HTR-8/SVneo (cell line): ENCODE results near the gene NPC2.
A peak's percentile ranks its signal among the peaks of the same experiment; 100 is the strongest.
"Not testable (repeated sequence)": the region's sequence is repeated elsewhere in the genome, so short reads cannot be mapped to it uniquely, and the experiment has no call there.

ENCODE experiments used
- DNase-seq: peaks from one replicate; pipeline ENCODE4 v3.0.0; 2011; ENCODE audit warnings: low spot score, mixed read lengths; ENCODE audit not compliant: insufficient read length
- FAIRE-seq: peaks from 2 replicates; lab custom pipeline; 2011; peaks lifted over from hg19 to GRCh38; lab: Jason Lieb, UNC

Gene NPC2

GRCh38 chr14:74492776-74493342, at the start of gene NPC2:
NPC2 (minus strand) TSS chr14:74493305; CDS start chr14:74493274, 31 bp downstream.
- DNase-seq, result no peak
- FAIRE-seq, result no peak

GRCh38 chr14:74542056-74542685, 49.1 kb upstream of the NPC2 start:
- FAIRE-seq (peak; percentile 74), DNase-seq (no peak)

- DNase-seq (no peak), FAIRE-seq (peak; percentile 86)
Observed at GRCh38 chr14:74541225-74541624, 48.1 kb upstream of the NPC2 start.

- FAIRE-seq, result peak; percentile 68
- DNase-seq, result no peak
Observed at GRCh38 chr14:74539503-74539902, 46.4 kb upstream of the NPC2 start.

GRCh38 chr14:74538411-74539391, 45.6 kb upstream of the NPC2 start:
- peak; percentile 81 for FAIRE-seq
- DNase-seq, result no peak

- DNase-seq, FAIRE-seq: not testable (repeated sequence)
Observed at GRCh38 chr14:74536336-74536735, 43.2 kb upstream of the NPC2 start.

- DNase-seq (no peak), FAIRE-seq (peak; percentile 52)
Observed at GRCh38 chr14:74535756-74536325, 42.7 kb upstream of the NPC2 start.

GRCh38 chr14:74533576-74533975, 40.5 kb upstream of the NPC2 start:
- FAIRE-seq, result peak; percentile 90
- DNase-seq, result no peak

GRCh38 chr14:74532246-74532645, 39.1 kb upstream of the NPC2 start:
- no peak for FAIRE-seq

GRCh38 chr14:74531467-74531866, 38.4 kb upstream of the NPC2 start:
- FAIRE-seq, result peak; percentile 90
- peak; percentile 60 for DNase-seq

More at GRCh38 chr14:74532246-74532645, 39.1 kb upstream of the NPC2 start:
- no peak for DNase-seq

- DNase-seq (no peak), FAIRE-seq (no peak)
Observed at GRCh38 chr14:74531006-74531405, 37.9 kb upstream of the NPC2 start.

- peak; percentile 84 for FAIRE-seq
- DNase-seq, result no peak
Observed at GRCh38 chr14:74528886-74529285, 35.8 kb upstream of the NPC2 start.

- FAIRE-seq (no peak), DNase-seq (no peak)
Observed at GRCh38 chr14:74528406-74528805, 35.3 kb upstream of the NPC2 start.

GRCh38 chr14:74527736-74528280, 34.7 kb upstream of the NPC2 start:
- FAIRE-seq (peak; percentile 83), DNase-seq (no peak)

- DNase-seq, result no peak
- FAIRE-seq, result peak; percentile 57
Observed at GRCh38 chr14:74526854-74527585, 33.9 kb upstream of the NPC2 start.

GRCh38 chr14:74525361-74525851, 32.3 kb upstream of the NPC2 start:
- no peak for DNase-seq
- peak; percentile 13 for FAIRE-seq

- FAIRE-seq, result peak; percentile 54
- DNase-seq, result no peak
Observed at GRCh38 chr14:74524812-74525135, 31.7 kb upstream of the NPC2 start.

GRCh38 chr14:74524076-74524811, 31.1 kb upstream of the NPC2 start:
- peak; percentile 69 for FAIRE-seq
- no peak for DNase-seq

GRCh38 chr14:74522740-74523139, 29.6 kb upstream of the NPC2 start:
- DNase-seq (no peak), FAIRE-seq (peak; percentile 57)
